ENCODE data around the gene COG6. TPM values are rescaled to one million over a fixed set of nuclear protein-coding genes. Genes with fewer than 3 reads are reported as not detected.

Gene COG6
- total RNA-seq, 1 experiment from 2014 or later: 12.0 TPM

- no peak for DNase-seq (ENCODE audit: low spot score)
Measured at GRCh38 chr13:39676315-39676876, 20.9 kb downstream of the COG6 start.

GRCh38 chr13:39682310-39682709 lies 26.8 kb downstream of the COG6 start:
- DNase-seq (ENCODE audit: low spot score): no peak

GRCh38 chr13:39682788-39683187 lies 27.3 kb downstream of the COG6 start:
- DNase-seq (ENCODE audit: low spot score): no peak

- peak; percentile 30 for DNase-seq (ENCODE audit: low spot score)
Measured at GRCh38 chr13:39684531-39685137, 29.2 kb downstream of the COG6 start.

GRCh38 chr13:39685652-39686051 lies 30.2 kb downstream of the COG6 start:
- DNase-seq (ENCODE audit: low spot score): no peak

- no peak for DNase-seq (ENCODE audit: low spot score)
Measured at GRCh38 chr13:39688278-39688677, 32.8 kb downstream of the COG6 start.

GRCh38 chr13:39688699-39689405 lies 33.4 kb downstream of the COG6 start:
- DNase-seq (ENCODE audit: low spot score): no peak

GRCh38 chr13:39692660-39693438 lies 37.4 kb downstream of the COG6 start:
- DNase-seq (ENCODE audit: low spot score): no peak

- DNase-seq (ENCODE audit: low spot score): no peak
Measured at GRCh38 chr13:39699274-39699673, 43.8 kb downstream of the COG6 start.

GRCh38 chr13:39712626-39713025 lies 57.2 kb downstream of the COG6 start:
- DNase-seq (ENCODE audit: low spot score): no peak

GRCh38 chr13:39729156-39729555 lies 73.7 kb downstream of the COG6 start:
- DNase-seq (ENCODE audit: low spot score): no peak

- DNase-seq (ENCODE audit: low spot score): no peak
Measured at GRCh38 chr13:39734952-39735351, 79.5 kb downstream of the COG6 start.

- DNase-seq (ENCODE audit: low spot score): no peak
Measured at GRCh38 chr13:39737047-39737446, 81.6 kb downstream of the COG6 start.

- DNase-seq (ENCODE audit: low spot score): no peak
Measured at GRCh38 chr13:39740761-39741160, 85.3 kb downstream of the COG6 start.

GRCh38 chr13:39748961-39749360 lies 93.5 kb downstream of the COG6 start:
- no peak for DNase-seq (ENCODE audit: low spot score)

GRCh38 chr13:39749528-39749927 lies 94.1 kb downstream of the COG6 start:
- DNase-seq (ENCODE audit: low spot score): no peak

GRCh38 chr13:39751805-39752204 lies 96.3 kb downstream of the COG6 start:
- no peak for DNase-seq (ENCODE audit: low spot score)

GRCh38 chr13:39760521-39760920 lies 105.1 kb downstream of the COG6 start:
- no peak for DNase-seq (ENCODE audit: low spot score)

GRCh38 chr13:39765801-39766463 lies 110.5 kb downstream of the COG6 start:
- DNase-seq (ENCODE audit: low spot score): peak; percentile 16

GRCh38 chr13:39766464-39767158 lies 111.1 kb downstream of the COG6 start:
- no peak for DNase-seq (ENCODE audit: low spot score)

GRCh38 chr13:39767791-39768517 lies 112.5 kb downstream of the COG6 start:
- DNase-seq (ENCODE audit: low spot score): no peak
